Measurements from ENCODE around the gene H2AZ2.

Gene H2AZ2

DNA sequence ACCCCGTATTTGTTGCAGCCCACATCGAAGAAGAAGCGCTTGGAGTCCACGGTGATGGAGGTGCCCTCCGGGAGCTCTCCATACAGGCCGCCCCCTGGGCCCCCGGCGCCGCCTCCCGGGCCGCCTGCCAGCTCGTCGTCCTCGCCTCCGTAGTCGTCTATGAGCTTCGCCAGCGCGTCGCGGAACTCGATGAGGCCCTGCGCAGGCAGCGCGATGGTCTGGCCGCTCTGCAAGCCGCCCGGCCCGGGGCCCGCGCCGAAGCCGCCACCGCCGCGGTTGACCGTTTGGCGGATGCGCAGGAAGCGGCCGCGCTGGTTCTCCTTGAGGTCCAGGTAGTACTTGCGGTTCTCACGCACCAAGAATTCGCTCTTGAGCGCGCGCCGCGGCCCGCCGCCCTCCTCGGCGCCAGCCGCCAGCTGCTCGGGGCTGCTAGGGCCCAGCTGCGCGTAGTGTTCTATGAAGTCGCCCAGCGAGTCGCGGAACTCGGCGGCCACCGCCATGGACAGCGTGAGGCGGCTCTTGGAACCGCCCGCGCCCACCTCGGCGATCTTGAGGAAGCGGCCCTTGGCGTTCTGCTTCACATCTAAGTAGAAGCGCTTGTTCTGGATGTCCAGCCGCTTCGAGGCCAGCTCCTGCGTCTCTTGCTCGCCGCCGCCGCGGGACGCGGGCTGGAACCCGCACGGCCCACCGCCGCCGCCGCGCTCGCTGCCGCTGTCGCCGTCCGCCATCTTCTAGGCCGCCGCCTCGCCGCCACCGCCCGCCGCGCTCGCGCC lies 36.9 kb upstream of the H2AZ2 start:
- TF ChIP-seq TAF1 (IDR thresholded peaks at IDR 0.05; ENCODE audit: borderline replicate concordance, insufficient read depth, low read length): no peak
- TF ChIP-seq POLR2AphosphoS5 (IDR thresholded peaks at IDR 0.05; ENCODE audit: low read depth, low read length): no peak
- TF ChIP-seq REST (IDR thresholded peaks at IDR 0.05; ENCODE audit: insufficient read depth in 1 of 2, low read depth in 2 of 2, low read length in 2 of 2): no peak
- TF ChIP-seq FOXP2 (optimal IDR thresholded peaks at IDR 0.05; ENCODE audit: borderline replicate concordance, extremely low read depth, extremely low read length, insufficient read depth): no peak

GRCh38 chr7:44883961-44884620 lies 36.2 kb upstream of the H2AZ2 start:
- no peak for TF ChIP-seq SIN3A (IDR thresholded peaks at IDR 0.05; ENCODE audit: borderline replicate concordance, insufficient read depth, low read length)
- no peak for TF ChIP-seq FOXP2 (optimal IDR thresholded peaks at IDR 0.05; ENCODE audit: borderline replicate concordance, extremely low read depth, extremely low read length, insufficient read depth)

GRCh38 chr7:44882899-44883298 lies 35.0 kb upstream of the H2AZ2 start:
- no peak for TF ChIP-seq POLR2AphosphoS5 (IDR thresholded peaks at IDR 0.05; ENCODE audit: low read depth, low read length)
- TF ChIP-seq TAF1 (IDR thresholded peaks at IDR 0.05; ENCODE audit: borderline replicate concordance, insufficient read depth, low read length): no peak
- no peak for TF ChIP-seq SIN3A (IDR thresholded peaks at IDR 0.05; ENCODE audit: borderline replicate concordance, insufficient read depth, low read length)
- TF ChIP-seq REST (IDR thresholded peaks at IDR 0.05; ENCODE audit: insufficient read depth in 1 of 2, low read depth in 2 of 2, low read length in 2 of 2): no peak
- no peak for TF ChIP-seq FOXP2 (optimal IDR thresholded peaks at IDR 0.05; ENCODE audit: borderline replicate concordance, extremely low read depth, extremely low read length, insufficient read depth)

DNA sequence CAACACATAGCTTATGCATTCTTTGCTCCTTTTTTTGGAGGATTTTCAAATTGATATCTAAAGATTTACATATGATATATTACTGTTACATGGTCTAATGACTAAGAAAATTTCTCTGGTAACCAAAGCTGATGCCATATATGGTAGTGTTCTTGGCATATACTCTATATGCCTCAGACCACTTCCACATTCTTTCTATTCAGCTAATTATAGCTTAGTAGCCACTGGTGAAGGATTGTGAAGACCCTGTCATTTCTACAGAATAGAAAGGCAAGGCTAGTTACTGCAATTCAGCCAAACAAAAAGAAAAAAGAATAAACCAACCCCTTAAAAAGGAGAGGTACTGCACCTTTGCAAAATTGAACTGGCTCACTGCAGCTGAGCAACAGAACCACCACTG lies 33.7 kb upstream of the H2AZ2 start:
- TF ChIP-seq TAF1 (IDR thresholded peaks at IDR 0.05; ENCODE audit: borderline replicate concordance, insufficient read depth, low read length) (no peak), POLR2AphosphoS5 (IDR thresholded peaks at IDR 0.05; ENCODE audit: low read depth, low read length) (no peak), REST (IDR thresholded peaks at IDR 0.05; ENCODE audit: insufficient read depth in 1 of 2, low read depth in 2 of 2, low read length in 2 of 2) (no peak), FOXP2 (optimal IDR thresholded peaks at IDR 0.05; ENCODE audit: borderline replicate concordance, extremely low read depth, extremely low read length, insufficient read depth) (no peak)

DNA sequence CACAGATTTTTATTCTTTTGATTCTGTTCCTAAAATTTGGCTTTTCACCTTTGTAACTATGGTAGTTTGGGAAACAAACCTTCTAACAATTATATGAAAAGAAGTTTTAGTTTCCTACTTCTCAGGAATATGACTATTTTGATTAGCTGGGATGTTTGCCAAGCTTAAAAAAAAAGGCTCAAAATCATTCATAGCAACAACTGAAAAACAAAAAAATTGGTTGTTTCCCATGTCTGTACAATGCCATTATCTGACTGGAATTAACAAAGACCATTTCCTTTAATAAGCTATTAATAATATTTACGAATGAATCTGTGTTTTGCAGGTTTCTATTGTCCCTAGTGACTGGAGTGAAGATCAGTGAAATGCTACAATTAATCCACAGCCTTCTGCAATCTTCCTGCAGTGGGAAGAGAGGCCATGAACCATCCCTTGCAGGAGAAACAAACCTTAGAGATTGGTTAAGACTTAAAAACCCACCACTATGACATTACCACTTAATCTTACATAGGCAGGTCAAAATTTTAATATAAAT lies 33.2 kb upstream of the H2AZ2 start:
- TF ChIP-seq POLR2AphosphoS5 (IDR thresholded peaks at IDR 0.05; ENCODE audit: low read depth, low read length) (no peak), REST (IDR thresholded peaks at IDR 0.05; ENCODE audit: insufficient read depth in 1 of 2, low read depth in 2 of 2, low read length in 2 of 2) (no peak), TAF1 (IDR thresholded peaks at IDR 0.05; ENCODE audit: borderline replicate concordance, insufficient read depth, low read length) (no peak), SIN3A (IDR thresholded peaks at IDR 0.05; ENCODE audit: borderline replicate concordance, insufficient read depth, low read length) (no peak), FOXP2 (optimal IDR thresholded peaks at IDR 0.05; ENCODE audit: borderline replicate concordance, extremely low read depth, extremely low read length, insufficient read depth) (no peak)

Data from PFSK-1 (cell line).